Upper lobe of left lung (tissue), 4 donors: ENCODE results near the gene ATP9B.

Experiments
- POLR2A ChIP-seq, 4 donors: fragments of 450-650 bp; IDR thresholded peaks; one replicate each; pipeline ENCODE4 v1.5.1; 2016 to 2017; ENCODE audit warnings: antibody characterized with exemption in 4 of 4, mild to moderate bottlenecking in 2 of 4
- TF ChIP-seq, protein P1 (sequence below), 6 experiments: fragments of 450-650 bp in 4 of 6; fragments of 200-600 bp in 2 of 6; sonication (generic) in 2 of 6; IDR thresholded peaks; one replicate each; pipeline ENCODE4 v1.5.1; 2016 to 2019; ENCODE audit warnings: antibody characterized with exemption in 6 of 6

DNA sequence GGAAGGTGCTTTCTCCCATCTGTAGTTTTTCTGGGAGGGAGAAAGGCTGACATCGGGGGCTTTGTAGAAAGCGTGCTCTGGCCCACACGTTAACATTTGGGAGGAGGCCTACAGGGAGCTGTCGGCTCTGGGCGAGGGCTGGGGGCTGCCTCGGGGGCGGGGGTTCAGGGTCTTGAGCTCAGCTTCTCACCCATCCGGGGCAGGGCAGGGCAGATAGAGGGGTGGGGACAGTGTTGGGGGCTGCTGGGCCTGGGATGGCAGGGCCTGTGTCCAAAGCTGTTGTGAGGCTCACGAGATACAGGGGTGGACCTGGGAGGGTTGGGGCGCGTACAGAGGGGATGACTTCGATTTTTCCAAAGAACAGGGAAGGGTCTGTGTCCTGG lies 353.6 kb downstream of the ATP9B start:
- TF ChIP-seq, protein P1, sequence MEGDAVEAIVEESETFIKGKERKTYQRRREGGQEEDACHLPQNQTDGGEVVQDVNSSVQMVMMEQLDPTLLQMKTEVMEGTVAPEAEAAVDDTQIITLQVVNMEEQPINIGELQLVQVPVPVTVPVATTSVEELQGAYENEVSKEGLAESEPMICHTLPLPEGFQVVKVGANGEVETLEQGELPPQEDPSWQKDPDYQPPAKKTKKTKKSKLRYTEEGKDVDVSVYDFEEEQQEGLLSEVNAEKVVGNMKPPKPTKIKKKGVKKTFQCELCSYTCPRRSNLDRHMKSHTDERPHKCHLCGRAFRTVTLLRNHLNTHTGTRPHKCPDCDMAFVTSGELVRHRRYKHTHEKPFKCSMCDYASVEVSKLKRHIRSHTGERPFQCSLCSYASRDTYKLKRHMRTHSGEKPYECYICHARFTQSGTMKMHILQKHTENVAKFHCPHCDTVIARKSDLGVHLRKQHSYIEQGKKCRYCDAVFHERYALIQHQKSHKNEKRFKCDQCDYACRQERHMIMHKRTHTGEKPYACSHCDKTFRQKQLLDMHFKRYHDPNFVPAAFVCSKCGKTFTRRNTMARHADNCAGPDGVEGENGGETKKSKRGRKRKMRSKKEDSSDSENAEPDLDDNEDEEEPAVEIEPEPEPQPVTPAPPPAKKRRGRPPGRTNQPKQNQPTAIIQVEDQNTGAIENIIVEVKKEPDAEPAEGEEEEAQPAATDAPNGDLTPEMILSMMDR (IDR thresholded peaks at IDR 0.05), result no peak
- TF ChIP-seq POLR2A (IDR thresholded peaks at IDR 0.05), result no peak
